SW480 (cell line): ENCODE data around the gene TEX30.

ENCODE experiments used
- DNase-seq: peaks from one replicate; pipeline ENCODE4 v3.0.0-alpha.2; 2016; ENCODE audit warnings: low spot score

TEX30 gene

DNA sequence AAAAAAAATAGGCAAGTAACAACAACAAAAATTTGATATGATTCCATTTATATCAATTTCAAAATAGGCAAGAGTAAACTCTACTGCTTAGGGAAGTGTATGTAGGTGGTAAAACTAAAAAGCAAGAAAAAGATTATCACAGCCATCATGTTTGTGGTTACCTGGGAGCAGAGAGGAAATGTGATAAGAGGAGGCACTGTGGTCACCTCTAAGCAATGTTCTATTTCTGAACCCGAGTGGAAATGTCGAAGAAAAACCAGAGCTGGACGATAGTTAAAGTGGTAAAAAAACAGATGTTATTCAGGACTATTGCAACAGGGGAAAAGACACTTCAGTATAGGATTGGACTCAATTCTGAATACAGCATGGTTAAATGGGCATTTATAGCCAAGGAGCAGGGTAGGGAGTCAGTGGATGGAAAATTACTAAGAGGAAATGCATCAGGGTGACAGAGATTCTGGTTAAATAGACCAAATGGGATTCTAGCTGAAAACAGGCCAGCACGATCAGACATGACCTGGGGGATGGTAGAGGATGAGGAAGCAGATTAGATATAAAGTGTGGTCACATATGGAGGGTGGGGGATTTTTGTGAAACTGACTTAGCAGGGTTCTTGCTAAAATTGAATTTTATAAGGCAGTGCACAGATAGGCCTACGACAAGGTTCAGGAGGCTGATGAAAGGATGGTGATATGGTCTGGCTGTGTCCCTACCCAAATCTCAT, 6.0 kb upstream of the TEX30 start:
- no peak for DNase-seq

DNA sequence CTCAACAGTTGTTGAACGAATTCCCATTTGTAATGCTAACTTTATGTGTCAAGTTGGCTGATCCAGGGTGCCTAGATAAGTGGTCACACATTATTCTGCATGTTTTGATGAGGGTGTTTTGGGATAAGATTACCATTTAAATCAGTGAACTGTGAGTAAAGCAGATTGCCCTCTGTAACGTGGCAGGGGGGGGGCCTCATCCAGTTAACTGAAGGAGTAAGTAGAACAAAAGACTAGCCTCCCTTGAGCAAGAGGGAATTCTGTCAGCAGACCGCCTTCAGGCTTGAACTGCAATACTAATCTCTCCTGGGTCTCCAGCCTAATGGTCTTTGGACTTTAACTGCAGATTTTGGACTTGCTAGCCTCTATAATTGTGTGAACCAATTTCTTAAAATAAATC, 4.2 kb upstream of the TEX30 start:
- no peak for DNase-seq

DNA sequence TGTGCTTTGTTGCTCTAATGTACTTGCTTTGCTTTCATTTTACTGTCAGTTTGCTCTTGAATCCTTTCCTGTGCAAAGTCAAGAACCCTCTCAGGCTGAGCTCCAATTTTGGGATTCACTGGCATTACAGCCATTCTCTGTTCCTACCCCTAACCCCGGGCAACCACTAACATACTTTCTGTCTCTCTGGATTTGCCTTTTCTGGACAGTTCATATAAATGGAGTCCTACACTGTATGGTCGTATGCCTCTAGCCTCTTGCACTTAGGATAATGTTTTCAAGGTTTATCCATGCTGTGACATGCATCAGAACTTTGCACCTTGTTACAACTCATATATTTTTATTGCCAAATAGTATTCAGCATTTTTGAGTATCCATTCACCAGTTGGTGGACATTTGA, 2.7 kb upstream of the TEX30 start:
- DNase-seq: no peak

DNA sequence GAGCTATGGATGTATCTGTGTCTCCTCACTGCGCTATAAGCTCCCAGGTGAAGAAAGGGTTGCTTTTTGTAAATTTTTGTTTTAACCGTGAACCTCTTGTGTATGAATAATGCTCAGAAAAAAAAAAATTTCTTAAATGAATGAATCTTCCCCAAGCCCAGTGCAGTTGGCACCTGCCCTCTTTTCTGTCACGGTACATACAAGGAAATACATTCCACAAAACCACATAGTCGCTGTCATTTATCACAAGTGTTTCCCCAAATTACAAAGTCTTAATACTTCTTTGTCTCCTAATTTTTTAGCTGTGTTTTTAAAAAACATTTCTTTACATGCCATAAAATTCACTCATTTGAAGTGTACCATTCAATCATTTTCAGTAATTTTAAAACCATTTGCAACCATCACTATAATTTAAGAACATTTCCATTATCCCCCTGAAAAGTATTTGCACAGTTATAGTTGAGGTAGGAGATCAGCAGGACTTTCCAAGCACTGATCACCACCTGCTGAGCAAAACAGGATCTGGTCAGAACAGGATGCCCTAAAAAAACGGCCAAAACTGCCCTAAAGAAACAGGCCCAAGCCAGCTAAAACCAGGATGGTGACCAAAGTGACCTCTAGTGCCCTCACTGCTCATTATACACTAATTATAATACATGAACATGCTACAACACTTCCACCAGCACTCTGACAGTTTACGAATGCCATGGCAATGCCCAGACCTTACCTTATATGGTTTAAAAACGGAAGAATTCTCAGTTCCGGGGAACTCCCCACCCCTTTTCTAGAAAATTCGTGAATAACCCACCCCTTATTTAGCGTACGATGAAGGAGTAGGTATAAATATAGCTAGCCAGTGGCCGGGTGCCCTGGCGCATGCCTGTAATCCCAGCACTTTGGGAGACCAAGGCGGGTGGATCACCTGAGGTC, 1.3 kb upstream of the TEX30 start:
- no peak for DNase-seq

DNA sequence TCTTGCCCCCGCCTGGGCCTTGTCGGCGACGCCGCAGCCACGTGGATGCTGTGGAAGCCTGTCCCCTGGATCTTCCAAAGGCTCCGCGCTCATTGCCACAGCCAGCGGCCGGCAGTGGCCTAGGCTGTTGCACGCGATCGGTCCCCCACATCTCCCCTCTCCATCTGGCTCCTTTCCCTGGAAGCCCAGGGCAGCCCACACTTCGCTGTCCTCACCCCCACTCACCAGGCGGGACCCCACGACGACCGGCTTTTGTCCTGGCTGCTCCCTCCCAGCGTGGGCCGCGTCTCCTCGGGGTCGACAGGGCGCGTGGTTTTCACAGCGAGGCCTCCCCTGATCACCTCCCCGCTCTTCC, 605 bp upstream of the TEX30 start:
- DNase-seq: no peak

DNA sequence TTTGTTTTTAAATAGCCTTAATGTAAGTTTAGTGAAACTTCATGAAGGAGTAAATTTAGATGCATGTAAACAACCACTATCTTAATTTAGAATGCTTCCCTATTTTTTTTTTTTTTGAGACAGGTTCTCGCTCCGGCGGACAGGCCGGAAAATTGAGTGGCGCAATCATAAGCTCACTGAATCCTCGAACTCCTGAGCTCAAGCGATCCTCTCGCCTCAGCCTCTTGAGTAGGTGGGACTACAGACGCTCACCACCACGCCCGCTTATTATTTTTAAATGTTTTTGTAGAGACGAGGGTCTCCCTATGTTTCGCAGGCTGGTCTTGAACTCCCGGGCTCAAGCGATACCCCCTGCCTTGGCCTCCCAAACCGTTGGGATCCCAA, 1.6 kb downstream of the TEX30 start:
- DNase-seq: no peak

DNA sequence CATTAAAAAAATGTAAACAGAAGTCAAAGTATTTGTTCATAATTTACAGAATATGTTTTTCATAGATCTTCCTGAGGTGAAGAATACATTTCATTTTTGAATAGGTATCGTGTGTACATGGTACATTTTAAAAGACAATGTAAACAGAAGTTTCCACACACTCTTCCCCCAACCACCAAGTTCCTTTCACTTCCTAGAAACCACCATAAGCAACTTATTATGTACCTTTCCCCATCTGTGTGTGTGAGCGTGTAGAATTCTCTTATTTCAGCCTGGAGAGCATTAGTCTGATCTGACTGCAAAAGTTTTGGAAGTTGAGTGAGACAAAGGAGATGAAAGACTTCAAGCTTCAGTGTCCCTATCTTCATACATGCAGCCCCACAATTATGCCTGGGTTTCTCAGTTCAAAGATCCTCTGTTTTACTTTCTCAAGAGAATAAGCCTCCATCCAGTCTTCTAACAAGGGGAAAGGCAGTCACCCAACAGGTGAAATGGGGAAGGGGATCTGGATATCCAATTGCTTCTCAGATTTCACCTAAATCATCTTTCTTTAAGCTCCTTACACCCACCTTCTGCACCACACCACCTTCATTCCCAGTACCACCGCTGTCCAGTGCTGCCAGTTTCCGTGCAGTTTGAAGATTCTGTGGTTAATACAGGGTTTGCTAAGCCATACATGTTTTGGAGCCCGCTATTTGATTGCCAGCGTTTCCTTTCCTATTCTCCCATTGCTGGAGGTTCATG, 2.1 kb downstream of the TEX30 start:
- DNase-seq: no peak

DNA sequence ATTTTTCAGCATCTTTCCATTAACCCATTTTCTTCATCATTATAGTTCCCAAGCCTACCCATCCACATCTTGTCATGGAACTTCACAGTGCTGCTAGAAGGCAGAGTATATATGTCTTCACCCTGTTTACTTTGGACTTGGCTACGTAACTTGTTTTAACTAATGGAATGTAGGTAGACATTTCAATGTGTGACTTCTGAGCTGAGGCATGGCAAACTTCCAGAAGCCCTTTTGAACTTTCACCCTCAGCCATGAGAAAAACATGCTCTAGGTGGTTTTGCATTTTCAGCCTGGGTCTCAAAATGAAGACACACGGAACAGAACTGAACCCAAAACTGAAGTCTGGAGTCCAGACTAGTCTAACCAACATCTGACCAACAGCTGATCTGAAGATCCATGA, 3.2 kb downstream of the TEX30 start:
- no peak for DNase-seq

DNA sequence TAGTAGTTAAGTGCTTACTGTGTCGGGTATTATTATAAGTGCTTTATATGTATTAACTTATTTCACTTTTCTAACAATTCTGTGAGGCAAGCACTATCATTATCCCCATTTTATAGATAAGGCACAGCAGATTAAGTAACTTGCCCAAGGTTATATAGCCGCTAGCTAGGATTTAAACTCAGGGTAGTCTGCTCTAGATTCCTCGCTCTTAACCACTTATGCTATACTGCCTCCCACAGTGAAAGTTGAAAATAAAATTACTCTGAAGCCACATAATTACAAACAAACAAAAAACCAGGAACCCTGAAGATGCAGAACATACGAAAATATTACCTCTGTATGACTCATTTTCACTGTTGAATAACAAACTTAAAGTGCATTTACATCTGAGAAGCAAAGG, 3.9 kb downstream of the TEX30 start:
- no peak for DNase-seq

DNA sequence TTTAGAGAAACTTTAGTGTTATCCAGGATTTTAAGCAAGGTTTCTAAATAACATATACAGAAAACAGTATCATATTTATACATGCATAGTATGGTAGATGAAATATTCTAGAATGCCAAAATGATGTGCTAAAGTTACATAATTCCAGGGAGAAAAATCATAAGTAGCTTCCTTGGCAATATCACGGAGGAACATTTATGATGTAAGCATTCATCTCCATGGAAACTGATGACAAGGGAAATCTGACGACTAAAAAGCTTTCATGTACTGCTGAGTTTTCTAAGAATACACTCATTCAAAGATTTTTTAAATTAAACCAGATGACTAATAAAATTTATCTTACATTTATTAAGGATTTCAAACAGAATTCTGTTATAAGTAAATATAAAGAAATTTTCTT, 4.7 kb downstream of the TEX30 start:
- DNase-seq: no peak

- no peak for DNase-seq
Measured at GRCh38 chr13:102763741-102764140, 9.8 kb downstream of the TEX30 start.

GRCh38 chr13:102761071-102761470, 12.5 kb downstream of the TEX30 start:
- no peak for DNase-seq

DNA sequence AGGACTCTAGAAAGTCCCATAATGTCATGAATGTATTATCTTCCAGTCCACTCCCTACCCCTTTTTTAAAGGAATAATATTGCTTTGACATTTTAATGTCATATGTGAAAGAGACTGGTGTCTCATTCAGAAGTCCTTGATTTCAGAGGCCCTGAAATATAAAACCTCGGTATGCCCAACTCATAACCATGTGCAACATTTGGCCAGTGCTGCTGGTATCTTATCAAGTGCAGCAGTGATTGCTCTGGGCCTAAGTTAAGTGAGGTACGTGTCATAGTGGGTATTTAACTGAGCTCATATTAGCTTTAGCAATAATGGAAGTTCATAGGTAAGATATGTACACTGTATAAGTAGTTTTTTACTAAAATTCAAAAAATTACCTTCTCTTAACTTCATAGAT, 14.7 kb downstream of the TEX30 start:
- no peak for DNase-seq

- no peak for DNase-seq
Measured at GRCh38 chr13:102757006-102757405, 16.6 kb downstream of the TEX30 start.

DNA sequence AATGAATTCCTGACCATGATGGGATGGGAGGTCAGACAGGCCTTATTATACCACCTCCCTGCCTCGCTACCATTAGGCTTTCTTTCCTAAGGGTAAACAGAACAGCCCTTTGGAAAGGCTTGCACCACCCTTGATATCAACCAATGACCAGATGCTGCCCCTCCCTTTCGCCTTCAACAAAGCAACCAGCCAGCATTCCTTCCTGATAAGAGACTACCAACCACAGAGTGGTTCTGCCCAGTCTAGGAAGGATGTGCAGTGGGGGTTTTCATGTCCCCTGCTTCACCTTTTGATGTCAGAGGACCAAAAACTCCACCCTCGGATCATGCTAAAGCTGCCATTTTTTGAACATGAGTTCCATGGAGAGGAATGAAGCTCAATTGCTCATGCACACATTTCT, 21.7 kb downstream of the TEX30 start:
- DNase-seq: no peak

GRCh38 chr13:102742506-102742905, 31.1 kb downstream of the TEX30 start:
- no peak for DNase-seq

DNA sequence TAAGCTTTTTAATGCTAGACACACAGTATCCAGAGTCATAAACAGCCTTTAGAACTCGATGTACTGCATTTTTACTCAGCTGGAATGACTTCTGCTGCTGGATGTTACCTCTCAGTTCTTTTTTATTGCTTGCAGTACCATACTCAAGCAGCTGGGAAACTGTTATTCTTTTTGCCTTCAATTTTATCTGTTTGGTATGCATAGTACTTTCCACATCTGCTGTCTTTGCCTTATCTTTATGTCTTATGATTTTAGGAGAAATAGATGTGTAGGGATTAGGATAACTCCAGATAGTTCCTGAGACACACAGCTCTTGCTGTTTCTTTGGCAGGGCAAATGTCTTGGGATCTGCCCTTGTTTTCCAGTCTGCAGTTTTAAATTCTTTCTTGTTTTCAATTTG, 31.5 kb downstream of the TEX30 start:
- DNase-seq: no peak

DNA sequence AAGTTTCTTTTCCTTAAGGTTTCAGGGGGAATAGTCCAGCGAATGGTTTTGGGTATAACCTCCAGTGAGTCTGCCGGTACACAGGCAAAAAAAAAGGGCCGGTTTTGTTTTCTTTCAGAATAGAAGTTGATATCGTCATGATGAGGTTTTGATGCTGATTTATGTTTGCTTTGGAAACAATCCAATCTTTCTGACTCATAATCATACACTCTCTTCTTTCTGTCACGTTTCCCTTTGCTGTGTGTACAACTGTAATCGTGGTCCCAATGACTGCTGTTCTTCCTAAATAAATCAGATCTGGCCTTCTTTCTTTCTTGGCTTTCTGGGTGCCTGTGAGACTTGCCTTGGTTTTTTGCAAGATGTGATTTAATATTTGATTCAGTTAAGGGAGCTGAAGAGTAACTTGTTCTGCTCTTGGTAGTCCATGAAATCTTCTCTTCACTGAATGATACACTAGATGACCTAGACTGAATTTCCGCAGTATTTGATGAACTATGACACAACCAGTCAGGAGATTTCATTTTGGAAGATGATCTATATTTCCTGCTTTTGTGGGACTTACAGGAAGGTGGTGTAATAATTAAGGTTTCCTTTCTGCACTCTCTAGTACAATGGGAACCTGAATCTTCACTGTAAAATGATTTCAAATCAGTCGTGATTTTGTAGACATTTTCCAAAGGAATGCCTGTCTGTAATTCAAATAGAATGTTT, 43.9 kb downstream of the TEX30 start:
- DNase-seq: peak; percentile 48

GRCh38 chr13:102726430-102726829, 47.2 kb downstream of the TEX30 start:
- peak; percentile 33 for DNase-seq

DNA sequence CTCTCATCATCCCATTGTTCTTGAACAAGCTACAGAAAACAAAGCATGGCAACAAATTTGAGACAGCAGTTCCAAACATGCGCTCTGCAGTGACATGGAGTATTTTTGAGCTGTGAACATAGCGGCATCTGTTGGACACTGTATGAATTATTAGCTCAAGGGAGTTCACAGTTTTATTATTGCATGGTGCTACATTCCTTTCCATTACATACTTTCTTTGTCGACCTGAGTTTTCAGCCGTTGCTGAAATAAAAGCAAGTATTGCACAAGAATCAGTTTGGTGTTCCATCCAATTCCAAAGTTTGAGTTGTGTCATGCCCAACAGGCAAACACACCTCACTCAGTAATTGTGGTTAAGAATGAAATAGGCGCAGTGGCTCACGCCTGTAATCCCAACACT, 48.7 kb downstream of the TEX30 start:
- peak; percentile 48 for DNase-seq

DNA sequence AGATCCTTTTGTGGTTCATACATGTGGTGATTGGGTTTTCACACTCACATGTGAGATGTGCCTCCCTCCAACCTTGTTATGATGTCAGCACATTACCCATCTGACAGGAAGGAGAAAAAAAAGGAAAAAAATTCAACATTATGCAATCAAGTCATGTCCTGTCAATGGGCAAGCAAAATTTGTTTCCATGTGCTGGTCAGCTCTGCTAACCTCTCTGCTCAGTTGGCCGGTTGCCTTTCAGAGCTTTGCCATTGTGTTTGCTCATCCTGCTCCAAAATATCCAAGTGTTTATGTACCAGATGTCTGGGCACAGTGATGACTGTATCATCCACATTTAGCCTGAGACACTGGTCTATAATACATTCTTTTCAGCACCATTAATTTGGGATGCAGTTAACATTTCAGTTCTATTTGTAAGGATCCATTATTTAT, 51.8 kb downstream of the TEX30 start:
- no peak for DNase-seq

GRCh38 chr13:102718746-102719145, 54.8 kb downstream of the TEX30 start:
- no peak for DNase-seq
